HUES64 (cell line): ENCODE measurements around the gene GCK.

Experiments used
- H3K27ac ChIP-seq: 2 replicates; pipeline ENCODE4 v1.7.0; 2013; ENCODE audit warnings: low read depth, low read length, inconsistent platforms
- H3K27me3 ChIP-seq: 2 replicates; pipeline ENCODE4 v1.6.1; 2013; ENCODE audit warnings: mild to moderate bottlenecking, low read length; ENCODE audit not compliant: insufficient read depth
- H3K36me3 ChIP-seq: 2 replicates; pipeline ENCODE4 v1.6.1; 2013; ENCODE audit warnings: mild to moderate bottlenecking, low read length; ENCODE audit not compliant: insufficient read depth
- H3K4me1 ChIP-seq: 2 replicates; pipeline ENCODE4 v1.6.1; 2013; ENCODE audit warnings: mild to moderate bottlenecking, low read length, moderate library complexity; ENCODE audit not compliant: insufficient read depth
- H3K4me3 ChIP-seq: 2 replicates; pipeline ENCODE4 v1.5.1; 2013; ENCODE audit warnings: mild to moderate bottlenecking, low read length, moderate library complexity
- H3K9ac ChIP-seq: 2 replicates; pipeline ENCODE4 v1.6.1; 2013; ENCODE audit warnings: mild to moderate bottlenecking, low read depth, low read length
- H3K9me3 ChIP-seq: 2 replicates; pipeline ENCODE4 v1.6.1; 2013; ENCODE audit warnings: low read depth, low read length; ENCODE audit not compliant: insufficient read depth
- WGBS: fragments of 150-250, 120-280 bp; methylation state at CpG from one replicate; pipeline ENCODE4 v1.1.7; 2013; ENCODE audit warnings: missing lambda C conversion rate; 5-methylcytosine and 5-hydroxymethylcytosine counted together

The GCK gene

GRCh38 chr7:44110719-44111635, 78.3 kb downstream of the GCK start:
- WGBS = 89% methylated on average over 27 of the region's 27 CpGs
- Histone ChIP-seq H3K27ac (no peak overlapping the region), H3K36me3 (peaks cover 40% of the 10 kb centered on the region)

GRCh38 chr7:44109991-44110390, 79.2 kb downstream of the GCK start:
- Histone ChIP-seq H3K4me3 (no peak overlapping the region), H3K9ac (no peak overlapping the region), H3K36me3 (peaks cover 30% of the 10 kb centered on the region), H3K9me3 (no peaks in the 10 kb centered on the region), H3K27me3 (peaks cover 4% of the 10 kb centered on the region), H3K27ac (no peak overlapping the region), H3K4me1 (peaks cover 13% of the 10 kb centered on the region; the same call in 1 of the 2 replicates)
- 96% methylated on average over 18 of the region's 18 CpGs for WGBS

More at GRCh38 chr7:44110719-44111635, 78.3 kb downstream of the GCK start:
- H3K27me3 ChIP-seq = no peaks in the 10 kb centered on the region
- no peak overlapping the region for H3K4me3 ChIP-seq
- H3K9me3 ChIP-seq = no peaks in the 10 kb centered on the region
- H3K9ac ChIP-seq = no peak overlapping the region
- 0 out of 2 replicates have a peak, but pooled peaks cover 6% of the 10 kb centered on the region for H3K4me1 ChIP-seq

GRCh38 chr7:44108768-44109750, 80.2 kb downstream of the GCK start:
- peaks cover 21% of the 10 kb centered on the region for H3K36me3 ChIP-seq
- no peaks in the 10 kb centered on the region for H3K9me3 ChIP-seq
- peaks cover 14% of the 10 kb centered on the region; the same call in 1 of the 2 replicates for H3K4me1 ChIP-seq
- WGBS = 88% methylated on average over 21 of the region's 21 CpGs
- H3K4me3 ChIP-seq = no peak overlapping the region
- no peak overlapping the region for H3K9ac ChIP-seq
- H3K27ac ChIP-seq = no peak overlapping the region
- H3K27me3 ChIP-seq = peaks cover 6% of the 10 kb centered on the region

- H3K36me3 ChIP-seq = peaks cover 15% of the 10 kb centered on the region; the same call in 1 of the 2 replicates
- no peak overlapping the region for H3K27ac ChIP-seq
- whole genome bisulfite sequencing = 92% methylated on average over 21 of the region's 21 CpGs
- no peak overlapping the region for H3K4me3 ChIP-seq
- peaks cover 16% of the 10 kb centered on the region; the same call in 1 of the 2 replicates for H3K4me1 ChIP-seq
- H3K27me3 ChIP-seq = peaks cover 14% of the 10 kb centered on the region
- H3K9me3 ChIP-seq = no peaks in the 10 kb centered on the region
- no peak overlapping the region for H3K9ac ChIP-seq
Observed at GRCh38 chr7:44107961-44108767, 81.1 kb downstream of the GCK start.

GRCh38 chr7:44107116-44107960, 81.9 kb downstream of the GCK start:
- peaks cover 11% of the 10 kb centered on the region; the same call in 1 of the 2 replicates for H3K36me3 ChIP-seq
- no peak overlapping the region for H3K9ac ChIP-seq

GRCh38 chr7:44106311-44107065, 82.8 kb downstream of the GCK start:
- peaks cover 10% of the 10 kb centered on the region; the same call in 1 of the 2 replicates for H3K4me1 ChIP-seq
- peaks cover 11% of the 10 kb centered on the region; the same call in 1 of the 2 replicates for H3K36me3 ChIP-seq

More at GRCh38 chr7:44107116-44107960, 81.9 kb downstream of the GCK start:
- no peak overlapping the region for H3K27ac ChIP-seq
- 95% methylated on average over 18 of the region's 18 CpGs for WGBS
- H3K4me1 ChIP-seq = peaks cover 10% of the 10 kb centered on the region; the same call in 1 of the 2 replicates
- H3K27me3 ChIP-seq = peaks cover 20% of the 10 kb centered on the region
- H3K4me3 ChIP-seq = no peak overlapping the region
- no peaks in the 10 kb centered on the region for H3K9me3 ChIP-seq

GRCh38 chr7:44105832-44106231, 83.4 kb downstream of the GCK start:
- peaks cover 6% of the 10 kb centered on the region; the same call in 1 of the 2 replicates for H3K36me3 ChIP-seq
- peak overlapping the region; percentile 57; the same call in 1 of the 2 replicates for H3K4me3 ChIP-seq
- peaks cover 10% of the 10 kb centered on the region; the same call in 1 of the 2 replicates for H3K4me1 ChIP-seq
- H3K9ac ChIP-seq = no peak overlapping the region
- peaks cover 20% of the 10 kb centered on the region for H3K27me3 ChIP-seq
- WGBS = 91% methylated on average over 2 of the region's 2 CpGs
- H3K27ac ChIP-seq = no peak overlapping the region
- H3K9me3 ChIP-seq = no peaks in the 10 kb centered on the region

More at GRCh38 chr7:44106311-44107065, 82.8 kb downstream of the GCK start:
- Histone ChIP-seq H3K4me3 (no peak overlapping the region), H3K27me3 (peaks cover 20% of the 10 kb centered on the region), H3K27ac (no peak overlapping the region), H3K9ac (no peak overlapping the region), H3K9me3 (no peaks in the 10 kb centered on the region)
- 88% methylated on average over 10 of the region's 10 CpGs for WGBS

- Histone ChIP-seq H3K9ac (0 out of 2 replicates have a peak overlapping the region, but pooled peaks have one; percentile 30), H3K4me3 (peak overlapping the region; percentile 57), H3K4me1 (peaks cover 10% of the 10 kb centered on the region; the same call in 1 of the 2 replicates), H3K27ac (no peak overlapping the region), H3K36me3 (peaks cover 3% of the 10 kb centered on the region; the same call in 1 of the 2 replicates), H3K27me3 (peaks cover 20% of the 10 kb centered on the region), H3K9me3 (no peaks in the 10 kb centered on the region)
- whole genome bisulfite sequencing = 18% methylated on average over 26 of the region's 28 CpGs
Observed at GRCh38 chr7:44104860-44105771, 84.1 kb downstream of the GCK start.
